SH-SY5Y (cell line): Measurements from ENCODE around the gene MMP25.

Experiments
- GATA2 ChIP-seq: IDR thresholded peaks from 2 replicates; pipeline ENCODE4 v1.6.1; 2011; ENCODE audit warnings: mild to moderate bottlenecking, low read depth, low read length
- GATA3 ChIP-seq: IDR thresholded peaks from 2 replicates; pipeline ENCODE4 v1.6.1; 2011; ENCODE audit warnings: low read depth, mild to moderate bottlenecking, low read length, moderate library complexity

GRCh38 chr16:3071655-3072054 is 25.3 kb downstream of the MMP25 start:
- no peak for TF ChIP-seq GATA2
- TF ChIP-seq GATA3 = no peak
